KBM-7 (cell line): ENCODE results near the gene NCAPG2.

Experiments used
- DNase-seq: peaks from one replicate; pipeline ENCODE4 v3.0.0-alpha.2; 2015
- in situ Hi-C: fragments of 300-500 bp; cut with MboI; formaldehyde crosslinking; loops from 2 replicates; pipeline ENCODE4 v1.14.3; 2020; ENCODE audit warnings: low sequenced_read_pairs, low pct_unique_long_range_greater_than_20kb, mixed read lengths

Gene NCAPG2

DNA sequence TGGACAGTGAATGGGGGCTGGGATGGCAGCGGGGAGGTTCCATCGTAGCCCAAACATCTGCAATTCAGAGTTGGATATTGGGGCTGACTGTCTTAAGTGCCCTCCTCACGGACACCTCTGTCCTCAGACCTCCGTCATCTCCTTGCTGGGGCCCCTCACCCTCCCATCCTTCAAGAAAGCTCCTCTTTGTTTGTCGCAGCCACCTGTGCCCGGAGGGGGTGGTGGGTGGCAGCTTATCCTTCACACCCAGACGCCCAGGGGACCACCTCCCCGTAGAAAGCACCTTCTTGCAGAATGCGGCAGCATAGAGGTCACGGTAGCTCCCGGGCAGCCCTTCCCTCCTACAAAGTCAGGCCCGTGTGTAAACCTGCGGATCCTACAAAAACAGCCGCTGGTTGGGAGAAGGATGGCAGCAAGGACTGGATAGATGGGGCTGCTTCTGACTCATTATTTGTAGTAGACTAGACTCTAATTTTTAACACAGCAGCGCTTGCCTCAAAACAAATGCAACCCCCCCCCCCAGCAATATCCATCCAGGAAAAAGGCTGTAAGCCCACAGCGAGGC, 115.6 kb downstream of the NCAPG2 start:
- no peak for DNase-seq
- in situ Hi-C loops: no loop called here

GRCh38 chr7:158588085-158588877, 116.3 kb downstream of the NCAPG2 start:
- in situ Hi-C loops: no loop called here
- DNase-seq: no peak

- in situ Hi-C loops: no loop called here
- DNase-seq: no peak
These were observed 117.2 kb downstream of the NCAPG2 start, which contains the start of gene PTPRN2 for GRCh38 chr7:158587162-158588084. Gene PTPRN2 (minus strand): TSS chr7:158587823.

GRCh38 chr7:158586499-158587161, 118.0 kb downstream of the NCAPG2 start:
- in situ Hi-C loops: no loop called here
- no peak for DNase-seq

GRCh38 chr7:158585721-158586498, 118.7 kb downstream of the NCAPG2 start:
- no peak for DNase-seq
- in situ Hi-C loops: no loop called here

DNA sequence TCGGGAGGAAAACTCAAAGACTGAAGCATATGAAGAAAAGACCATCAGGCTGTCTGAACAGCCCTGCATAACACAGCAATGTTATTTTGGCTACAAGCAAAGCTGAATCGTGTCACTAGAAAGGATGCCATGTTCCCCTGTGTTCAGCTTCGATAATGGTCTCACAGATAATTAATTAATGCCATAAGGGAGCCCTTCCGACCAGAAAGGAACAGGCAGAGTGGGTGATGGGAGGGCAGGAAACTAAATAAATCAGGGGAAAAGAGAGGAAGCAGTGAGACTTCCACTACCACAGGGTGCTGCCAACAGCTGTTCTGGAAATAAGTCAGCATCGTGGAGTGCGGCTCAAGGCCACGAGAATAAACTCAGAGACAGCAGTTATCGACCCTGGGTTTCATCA, 120.2 kb downstream of the NCAPG2 start:
- in situ Hi-C loops: no loop called here

GRCh38 chr7:158583810-158584209, 120.8 kb downstream of the NCAPG2 start:
- no peak for DNase-seq
- in situ Hi-C loops: no loop called here

More for the DNA sequence above, 120.2 kb downstream of the NCAPG2 start:
- DNase-seq: no peak

- in situ Hi-C loops: no loop called here
- no peak for DNase-seq
These were observed 121.5 kb downstream of the NCAPG2 start for GRCh38 chr7:158583143-158583542.

GRCh38 chr7:158582089-158582456, 122.5 kb downstream of the NCAPG2 start:
- in situ Hi-C loops: no loop called here
- no peak for DNase-seq

DNA sequence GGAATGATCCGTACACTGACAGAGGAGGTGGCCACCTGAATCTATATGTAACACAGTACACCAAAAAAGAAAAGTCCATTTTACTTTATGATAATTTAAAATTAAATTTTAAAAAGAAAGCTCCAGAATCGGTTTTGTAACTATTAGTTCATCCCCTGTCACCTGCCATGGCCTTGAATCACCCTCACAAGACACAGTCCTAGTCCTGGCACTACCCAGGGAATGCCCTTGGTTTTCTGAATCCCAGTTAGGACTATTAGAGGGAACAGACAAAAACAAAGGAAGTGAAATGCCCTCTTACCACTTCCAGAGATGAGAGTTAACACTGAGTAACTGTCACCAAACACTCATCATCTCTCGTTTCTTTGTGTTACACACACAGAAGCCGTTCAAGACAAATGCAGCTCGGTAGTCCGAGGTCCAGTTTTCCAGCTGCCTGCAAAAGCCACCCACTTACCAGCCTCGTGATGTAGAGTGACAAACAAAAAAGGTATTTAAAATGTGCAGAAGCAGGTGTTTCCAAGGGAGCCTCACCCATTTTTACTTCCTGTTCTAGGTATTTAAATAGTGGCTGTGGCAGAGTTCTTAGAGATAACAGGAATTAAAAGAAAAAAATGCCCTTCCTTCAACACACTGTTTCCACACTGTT, 123.0 kb downstream of the NCAPG2 start:
- peak; percentile 11 for DNase-seq
- in situ Hi-C loops: no loop called here
